Upper lobe of right lung (tissue), 1 donor: ENCODE results near the gene GUCA2B. TPM values are rescaled to one million over a fixed set of nuclear protein-coding genes. Genes with fewer than 3 reads are reported as not detected.
A peak's percentile ranks its signal among the peaks of the same experiment; 100 is the strongest.

ENCODE experiments used
- ATAC-seq: fragments of 200-7000 bp; cut with Tn5 transposase; one replicate; pipeline ENCODE4 v1.9.1; 2020; ENCODE audit warnings: mild to moderate bottlenecking, moderate library complexity
- DNase-seq: peaks from one replicate; pipeline ENCODE4 v3.0.0-alpha.2; 2020
- H3K27ac ChIP-seq: fragments of 200-600 bp; one replicate; pipeline ENCODE4 v1.8.0; 2022
- H3K27me3 ChIP-seq: fragments of 200-600 bp; one replicate; pipeline ENCODE4 v1.8.0; 2022; ENCODE audit warnings: mild to moderate bottlenecking
- H3K36me3 ChIP-seq: fragments of 200-600 bp; one replicate; pipeline ENCODE4 v1.8.0; 2022
- H3K4me1 ChIP-seq: fragments of 200-600 bp; one replicate; pipeline ENCODE4 v1.8.0; 2022
- H3K4me3 ChIP-seq: fragments of 200-600 bp; one replicate; pipeline ENCODE4 v1.8.0; 2022; ENCODE audit warnings: mild to moderate bottlenecking
- H3K9me3 ChIP-seq: fragments of 200-600 bp; one replicate; pipeline ENCODE4 v1.8.0; 2022
- CTCF ChIP-seq: fragments of 200-600 bp; IDR thresholded peaks from one replicate; pipeline ENCODE4 v1.8.0; 2022; ENCODE audit warnings: antibody characterized with exemption
- intact Hi-C: fragments of 100-400 bp; cut with DNase I; formaldehyde crosslinking; loops from one replicate; pipeline ENCODE4 v1.11.0; 2022
- total RNA-seq: library from RNA; stranded (reverse); fragmentation: NEBNext Ultra II Directional; extraction: Animal tissue kit (Norgen Biotek cat#: 25700); gene quantifications from one replicate; pipeline ENCODE4 v1.2.1, GENCODE V29; 2021
- donor health status: DM: no; HTN: yes; CAD: no; lungs with severe emphysema.

GUCA2B gene
- total RNA-seq, 1 donor from 2014 or later = not detected

- Histone ChIP-seq H3K36me3 (no peaks in the 10 kb centered on the region), H3K4me1 (no peaks in the 10 kb centered on the region), H3K4me3 (no peak overlapping the region), H3K9me3 (no peaks in the 10 kb centered on the region), H3K27ac (no peak overlapping the region), H3K27me3 (no peaks in the 10 kb centered on the region)
- ATAC-seq = no peak
- peak; percentile 53 for DNase-seq
- no peak for TF ChIP-seq CTCF
- intact Hi-C loops = no loop called here
Measured at GRCh38 chr1:42163536-42164503, 10.6 kb downstream of the GUCA2B start.

- no peaks in the 10 kb centered on the region for H3K4me1 ChIP-seq
- ATAC-seq = no peak
Measured at GRCh38 chr1:42164551-42165420, 11.6 kb downstream of the GUCA2B start, which contains the start of gene GUCA2A. Gene GUCA2A (minus strand): TSS chr1:42164745. CDS start chr1:42164712, 33 bp downstream.

GRCh38 chr1:42165511-42166210 is 12.5 kb downstream of the GUCA2B start:
- TF ChIP-seq CTCF = no peak
- intact Hi-C loops = no loop called here
- no peaks in the 10 kb centered on the region for H3K4me1 ChIP-seq
- H3K27ac ChIP-seq = no peak overlapping the region
- H3K4me3 ChIP-seq = no peak overlapping the region
- no peaks in the 10 kb centered on the region for H3K9me3 ChIP-seq
- no peaks in the 10 kb centered on the region for H3K27me3 ChIP-seq
- DNase-seq (peak; percentile 93), ATAC-seq (peak; percentile 93)
- no peaks in the 10 kb centered on the region for H3K36me3 ChIP-seq

More at GRCh38 chr1:42164551-42165420, 11.6 kb downstream of the GUCA2B start, which contains the start of gene GUCA2A:
- intact Hi-C loops = no loop called here
- Histone ChIP-seq H3K27me3 (no peaks in the 10 kb centered on the region), H3K4me3 (no peak within 1 kb of the TSS), H3K27ac (no peak within 1 kb of the TSS), H3K9me3 (no peaks in the 10 kb centered on the region), H3K36me3 (no peaks in the 10 kb centered on the region)
- TF ChIP-seq CTCF = no peak
- peak; percentile 64 for DNase-seq

GRCh38 chr1:42167611-42168390 is 14.6 kb downstream of the GUCA2B start:
- H3K27ac ChIP-seq = no peak overlapping the region
- no peaks in the 10 kb centered on the region for H3K9me3 ChIP-seq
- TF ChIP-seq CTCF = no peak
- H3K4me3 ChIP-seq = no peak overlapping the region
- H3K4me1 ChIP-seq = peaks cover 16% of the 10 kb centered on the region
- DNase-seq (peak; percentile 61), ATAC-seq (no peak)
- intact Hi-C loops = no loop called here
- H3K36me3 ChIP-seq = no peaks in the 10 kb centered on the region
- H3K27me3 ChIP-seq = no peaks in the 10 kb centered on the region

- Histone ChIP-seq H3K9me3 (no peaks in the 10 kb centered on the region), H3K4me1 (peaks cover 22% of the 10 kb centered on the region), H3K36me3 (no peaks in the 10 kb centered on the region), H3K27ac (no peak overlapping the region), H3K4me3 (no peak overlapping the region), H3K27me3 (no peaks in the 10 kb centered on the region)
- intact Hi-C loops = no loop called here
- no peak for DNase-seq
- TF ChIP-seq CTCF = no peak
- ATAC-seq = no peak
Measured at GRCh38 chr1:42168391-42168670, 15.1 kb downstream of the GUCA2B start.
